ENCODE results near the gene LLGL1.

LLGL1 gene

DNA sequence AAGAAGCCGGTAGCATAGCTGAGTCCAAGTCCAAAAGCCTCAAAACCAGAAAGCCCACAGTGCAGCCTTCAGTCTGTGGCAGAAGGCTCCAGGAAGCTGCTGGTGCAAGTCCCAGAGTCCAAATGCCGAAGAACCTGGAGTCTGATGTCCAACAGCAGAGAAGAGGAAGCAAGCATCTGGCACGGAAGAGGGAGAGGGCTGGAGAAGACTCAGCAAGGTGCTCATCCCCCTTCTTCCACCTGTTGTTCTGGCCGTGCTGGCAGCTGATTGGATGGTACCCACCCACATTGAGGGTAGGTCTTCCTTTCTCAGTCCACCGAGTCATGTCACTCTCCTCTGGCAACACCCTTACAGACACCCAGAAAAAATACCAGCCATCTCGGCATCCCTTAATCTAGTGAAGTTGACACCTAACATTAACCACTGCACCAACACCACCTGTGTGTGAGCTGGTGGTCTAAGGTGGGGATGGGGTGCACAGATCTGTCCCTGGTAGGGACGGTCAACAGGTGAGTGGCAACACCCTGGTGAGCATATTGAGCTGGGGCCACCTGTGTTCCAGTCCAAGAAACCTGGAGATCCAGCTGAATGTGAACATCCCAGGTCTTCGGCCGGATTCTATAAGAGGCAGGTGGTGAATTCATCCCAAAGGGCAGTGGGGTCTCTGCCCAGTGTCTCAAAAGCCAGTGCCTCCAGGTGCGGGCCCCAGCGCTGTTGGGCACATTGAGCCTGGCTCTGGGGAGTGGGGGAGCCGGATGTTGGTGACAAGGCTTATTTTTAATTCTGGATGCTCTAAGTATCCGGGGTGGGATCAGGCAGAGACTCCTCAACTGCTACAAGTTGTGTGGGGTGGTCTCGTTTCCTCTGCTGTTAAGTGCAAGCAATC is 44.9 kb downstream of the LLGL1 start:
- TF ChIP-seq TAF1 (IDR thresholded peaks at IDR 0.05; ENCODE audit: borderline replicate concordance, insufficient read depth, low read length), result no peak
- TF ChIP-seq FOXP2 (optimal IDR thresholded peaks at IDR 0.05; ENCODE audit: borderline replicate concordance, extremely low read depth, extremely low read length, insufficient read depth), result no peak
- TF ChIP-seq, protein P1, sequence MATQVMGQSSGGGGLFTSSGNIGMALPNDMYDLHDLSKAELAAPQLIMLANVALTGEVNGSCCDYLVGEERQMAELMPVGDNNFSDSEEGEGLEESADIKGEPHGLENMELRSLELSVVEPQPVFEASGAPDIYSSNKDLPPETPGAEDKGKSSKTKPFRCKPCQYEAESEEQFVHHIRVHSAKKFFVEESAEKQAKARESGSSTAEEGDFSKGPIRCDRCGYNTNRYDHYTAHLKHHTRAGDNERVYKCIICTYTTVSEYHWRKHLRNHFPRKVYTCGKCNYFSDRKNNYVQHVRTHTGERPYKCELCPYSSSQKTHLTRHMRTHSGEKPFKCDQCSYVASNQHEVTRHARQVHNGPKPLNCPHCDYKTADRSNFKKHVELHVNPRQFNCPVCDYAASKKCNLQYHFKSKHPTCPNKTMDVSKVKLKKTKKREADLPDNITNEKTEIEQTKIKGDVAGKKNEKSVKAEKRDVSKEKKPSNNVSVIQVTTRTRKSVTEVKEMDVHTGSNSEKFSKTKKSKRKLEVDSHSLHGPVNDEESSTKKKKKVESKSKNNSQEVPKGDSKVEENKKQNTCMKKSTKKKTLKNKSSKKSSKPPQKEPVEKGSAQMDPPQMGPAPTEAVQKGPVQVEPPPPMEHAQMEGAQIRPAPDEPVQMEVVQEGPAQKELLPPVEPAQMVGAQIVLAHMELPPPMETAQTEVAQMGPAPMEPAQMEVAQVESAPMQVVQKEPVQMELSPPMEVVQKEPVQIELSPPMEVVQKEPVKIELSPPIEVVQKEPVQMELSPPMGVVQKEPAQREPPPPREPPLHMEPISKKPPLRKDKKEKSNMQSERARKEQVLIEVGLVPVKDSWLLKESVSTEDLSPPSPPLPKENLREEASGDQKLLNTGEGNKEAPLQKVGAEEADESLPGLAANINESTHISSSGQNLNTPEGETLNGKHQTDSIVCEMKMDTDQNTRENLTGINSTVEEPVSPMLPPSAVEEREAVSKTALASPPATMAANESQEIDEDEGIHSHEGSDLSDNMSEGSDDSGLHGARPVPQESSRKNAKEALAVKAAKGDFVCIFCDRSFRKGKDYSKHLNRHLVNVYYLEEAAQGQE (IDR thresholded peaks at IDR 0.05; ENCODE audit: insufficient read depth in 1 of 2, low read depth in 2 of 2, low read length in 2 of 2), result no peak
- TF ChIP-seq POLR2AphosphoS5 (IDR thresholded peaks at IDR 0.05; ENCODE audit: low read depth, low read length), result no peak
- no peak for TF ChIP-seq SIN3A (IDR thresholded peaks at IDR 0.05; ENCODE audit: borderline replicate concordance, insufficient read depth, low read length)

DNA sequence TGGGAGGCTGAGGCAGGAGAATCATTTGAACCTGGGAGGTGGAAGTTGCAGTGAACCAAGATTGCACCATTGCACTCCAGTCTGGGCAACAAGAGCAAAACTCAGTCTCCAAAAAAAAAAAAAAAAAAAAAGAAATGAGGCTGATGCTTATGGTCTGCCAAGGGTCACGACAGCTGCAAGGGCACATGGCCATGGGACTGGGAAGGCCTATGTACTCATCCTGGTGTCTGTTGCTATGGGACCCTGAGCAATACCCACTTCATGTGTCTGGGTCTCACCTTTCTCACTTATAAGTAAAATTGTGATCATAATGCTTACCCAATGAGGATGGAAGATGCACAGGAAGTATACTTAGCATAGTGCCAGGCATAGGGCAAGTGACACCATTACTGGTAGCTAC is 51.6 kb downstream of the LLGL1 start:
- TF ChIP-seq TAF1 (IDR thresholded peaks at IDR 0.05; ENCODE audit: borderline replicate concordance, insufficient read depth, low read length), result no peak
- TF ChIP-seq SIN3A (IDR thresholded peaks at IDR 0.05; ENCODE audit: borderline replicate concordance, insufficient read depth, low read length), result no peak
- TF ChIP-seq POLR2AphosphoS5 (IDR thresholded peaks at IDR 0.05; ENCODE audit: low read depth, low read length), result no peak

DNA sequence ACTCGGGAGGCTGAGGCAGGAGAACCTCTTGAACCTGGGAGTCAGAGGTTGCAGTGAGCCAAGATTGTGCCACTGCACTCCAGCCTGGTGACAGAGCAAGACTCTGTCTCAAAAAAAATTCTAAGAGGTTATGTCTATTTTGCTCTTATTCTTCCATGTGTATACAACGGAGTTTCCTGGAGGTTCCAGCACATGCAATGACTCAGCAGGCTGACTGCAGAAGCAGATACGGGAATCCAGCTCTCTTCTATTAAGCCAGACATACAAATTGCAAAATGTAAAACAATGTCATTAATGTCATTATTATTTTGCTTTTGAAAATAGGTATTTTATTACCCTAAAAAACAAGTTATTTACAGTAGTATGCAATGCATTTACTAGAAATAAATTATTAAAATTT is 53.4 kb downstream of the LLGL1 start:
- no peak for TF ChIP-seq SIN3A (IDR thresholded peaks at IDR 0.05; ENCODE audit: borderline replicate concordance, insufficient read depth, low read length)
- TF ChIP-seq POLR2AphosphoS5 (IDR thresholded peaks at IDR 0.05; ENCODE audit: low read depth, low read length), result no peak
- TF ChIP-seq FOXP2 (optimal IDR thresholded peaks at IDR 0.05; ENCODE audit: borderline replicate concordance, extremely low read depth, extremely low read length, insufficient read depth), result no peak
- TF ChIP-seq, protein P1 (IDR thresholded peaks at IDR 0.05; ENCODE audit: insufficient read depth in 1 of 2, low read depth in 2 of 2, low read length in 2 of 2), result no peak
- no peak for TF ChIP-seq TAF1 (IDR thresholded peaks at IDR 0.05; ENCODE audit: borderline replicate concordance, insufficient read depth, low read length)

DNA sequence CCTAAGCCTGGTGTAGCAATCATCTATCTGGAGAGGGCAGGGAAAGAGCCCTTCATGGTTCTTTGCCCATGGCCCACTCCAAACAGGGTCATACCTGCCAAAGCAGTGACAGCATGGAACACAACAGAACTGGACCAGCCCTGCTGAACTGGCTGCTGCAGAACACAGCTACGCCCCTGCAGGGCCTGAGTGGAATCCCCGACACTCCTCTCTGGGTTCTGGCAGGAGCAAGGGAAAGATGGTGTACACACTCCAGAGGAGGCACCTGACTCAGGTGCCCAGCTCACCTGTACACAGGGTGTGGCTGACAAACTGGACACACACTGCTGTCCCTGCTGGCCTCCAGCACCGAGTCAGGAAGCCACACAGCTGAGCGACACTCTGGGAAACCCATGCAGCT is 54.8 kb downstream of the LLGL1 start:
- TF ChIP-seq POLR2AphosphoS5 (IDR thresholded peaks at IDR 0.05; ENCODE audit: low read depth, low read length), result no peak
- TF ChIP-seq FOXP2 (optimal IDR thresholded peaks at IDR 0.05; ENCODE audit: borderline replicate concordance, extremely low read depth, extremely low read length, insufficient read depth), result no peak
- TF ChIP-seq SIN3A (IDR thresholded peaks at IDR 0.05; ENCODE audit: borderline replicate concordance, insufficient read depth, low read length), result no peak
- TF ChIP-seq, protein P1 (IDR thresholded peaks at IDR 0.05; ENCODE audit: insufficient read depth in 1 of 2, low read depth in 2 of 2, low read length in 2 of 2), result no peak
- no peak for TF ChIP-seq TAF1 (IDR thresholded peaks at IDR 0.05; ENCODE audit: borderline replicate concordance, insufficient read depth, low read length)

DNA sequence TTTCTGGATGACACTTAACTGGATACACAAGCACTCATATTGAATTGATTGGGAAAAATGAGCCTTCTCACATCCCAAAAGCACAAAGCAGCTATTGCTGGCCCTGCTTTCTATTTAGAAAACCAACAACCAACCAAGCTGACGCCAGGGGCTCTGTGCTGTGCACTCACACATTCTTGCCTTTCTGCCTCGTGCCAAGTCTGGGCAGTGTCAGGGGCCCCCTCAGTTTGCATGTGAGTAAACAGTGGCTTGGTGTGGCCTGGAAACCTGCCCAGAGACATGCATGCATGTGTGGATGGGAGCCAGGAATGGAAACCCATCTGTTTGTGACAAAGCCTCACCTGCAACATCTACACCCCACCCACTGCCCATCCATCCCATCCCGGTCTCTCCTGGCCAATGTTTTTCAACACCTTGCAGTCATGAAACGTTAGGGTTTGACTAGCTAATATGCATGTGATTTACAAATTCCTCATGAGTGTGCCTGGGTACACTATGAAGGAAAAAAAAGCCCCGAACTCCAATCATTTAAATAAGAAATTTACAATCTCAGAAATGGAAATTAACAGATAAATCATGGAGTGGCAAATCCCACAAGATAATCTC is 55.4 kb downstream of the LLGL1 start:
- no peak for TF ChIP-seq TAF1 (IDR thresholded peaks at IDR 0.05; ENCODE audit: borderline replicate concordance, insufficient read depth, low read length)
- no peak for TF ChIP-seq SIN3A (IDR thresholded peaks at IDR 0.05; ENCODE audit: borderline replicate concordance, insufficient read depth, low read length)
- no peak for TF ChIP-seq FOXP2 (optimal IDR thresholded peaks at IDR 0.05; ENCODE audit: borderline replicate concordance, extremely low read depth, extremely low read length, insufficient read depth)
- TF ChIP-seq POLR2AphosphoS5 (IDR thresholded peaks at IDR 0.05; ENCODE audit: low read depth, low read length), result no peak
- TF ChIP-seq, protein P1 (IDR thresholded peaks at IDR 0.05; ENCODE audit: insufficient read depth in 1 of 2, low read depth in 2 of 2, low read length in 2 of 2), result no peak

Measured in PFSK-1 (cell line).